ENCODE measurements around the gene TUBGCP3.

The TUBGCP3 gene

DNA sequence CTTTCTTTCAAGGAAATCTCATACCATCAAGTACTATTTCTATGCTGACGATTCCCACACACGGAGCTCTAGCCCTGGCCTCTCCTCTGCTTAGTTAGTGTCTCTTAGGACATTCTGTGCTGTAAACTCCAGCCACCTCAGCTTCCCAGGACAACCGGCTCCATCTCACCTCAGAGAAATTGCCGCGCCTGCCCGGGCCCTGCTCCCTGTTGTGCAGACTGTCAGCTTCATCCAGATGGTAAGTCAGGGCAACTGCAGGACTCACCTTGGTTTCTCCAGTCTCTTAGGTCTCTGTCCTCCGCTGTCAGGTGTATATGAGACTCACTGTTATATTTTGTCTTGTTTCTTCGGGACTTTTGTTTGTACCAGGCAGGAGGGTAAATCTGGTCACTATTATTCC lies 113.1 kb downstream of the TUBGCP3 start:
- no peak for DNase-seq

DNA sequence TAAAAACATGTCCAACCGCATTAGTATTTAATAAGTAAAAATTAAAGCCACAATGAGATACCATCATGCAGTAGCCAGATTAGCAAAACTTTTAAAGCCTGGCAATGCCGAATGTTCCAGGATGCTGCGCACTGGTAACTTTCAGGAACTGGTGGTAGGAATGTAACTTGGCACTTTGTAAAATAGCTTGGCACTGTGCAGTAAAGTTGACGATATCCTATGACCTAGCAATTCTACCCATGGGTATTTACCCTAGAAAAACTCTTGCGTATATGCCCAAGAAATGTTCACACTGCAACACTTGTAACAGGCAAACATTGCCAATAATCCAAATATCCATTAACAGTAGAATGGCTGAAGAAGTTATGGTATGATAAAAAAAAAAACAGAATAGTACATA lies 114.1 kb downstream of the TUBGCP3 start:
- DNase-seq = no peak

DNA sequence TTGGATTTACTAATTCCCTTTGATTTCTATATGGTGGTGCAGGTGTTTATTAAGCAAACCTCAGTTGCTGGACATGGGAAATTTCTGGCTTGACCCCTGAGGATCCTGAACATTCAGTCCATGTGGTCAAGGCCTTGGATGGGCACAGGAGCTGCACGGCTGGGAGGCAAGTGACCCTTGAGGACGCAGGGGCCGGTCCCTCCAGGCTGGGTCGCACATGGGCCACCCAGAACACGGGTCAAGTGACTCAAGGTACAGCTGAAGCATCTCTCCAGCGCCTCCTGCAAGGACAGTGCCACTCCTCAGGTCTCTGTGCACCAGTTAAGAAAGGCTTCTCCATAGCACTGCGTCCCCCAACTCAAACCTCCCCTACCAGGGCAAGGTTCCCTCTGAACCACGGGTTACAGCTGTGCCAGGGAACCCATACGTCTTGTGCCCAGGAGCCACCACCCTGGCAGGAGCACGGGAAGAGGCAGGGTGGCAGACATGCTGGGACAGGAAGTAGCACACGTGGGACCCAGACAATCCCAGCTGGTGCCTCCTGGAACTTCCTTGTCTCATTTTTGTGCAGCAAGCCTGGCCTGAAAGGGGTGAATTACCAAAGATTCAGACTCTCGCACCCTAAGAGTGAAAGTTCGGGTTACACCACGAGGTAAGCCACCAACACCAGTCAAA lies 118.7 kb downstream of the TUBGCP3 start:
- DNase-seq = no peak

DNA sequence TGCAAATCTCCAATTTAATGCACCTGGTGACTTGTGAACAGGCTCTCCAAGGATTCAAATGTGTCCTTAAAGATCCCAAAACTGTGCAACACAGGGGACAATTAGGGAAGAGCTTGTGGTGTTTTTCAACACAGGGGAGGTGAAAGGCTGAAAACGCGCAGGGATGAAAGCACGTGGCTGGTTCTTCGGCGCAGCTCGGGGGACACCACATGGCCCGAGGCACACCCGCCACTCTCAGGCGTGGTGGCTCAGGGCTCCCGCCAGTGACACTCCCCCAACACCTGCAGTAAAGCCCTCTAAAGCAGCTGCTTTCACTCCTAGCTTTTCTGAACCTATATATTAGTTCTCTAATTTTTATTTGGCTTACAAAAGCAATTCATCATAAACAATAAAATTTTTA lies 119.9 kb downstream of the TUBGCP3 start:
- no peak for DNase-seq

DNA sequence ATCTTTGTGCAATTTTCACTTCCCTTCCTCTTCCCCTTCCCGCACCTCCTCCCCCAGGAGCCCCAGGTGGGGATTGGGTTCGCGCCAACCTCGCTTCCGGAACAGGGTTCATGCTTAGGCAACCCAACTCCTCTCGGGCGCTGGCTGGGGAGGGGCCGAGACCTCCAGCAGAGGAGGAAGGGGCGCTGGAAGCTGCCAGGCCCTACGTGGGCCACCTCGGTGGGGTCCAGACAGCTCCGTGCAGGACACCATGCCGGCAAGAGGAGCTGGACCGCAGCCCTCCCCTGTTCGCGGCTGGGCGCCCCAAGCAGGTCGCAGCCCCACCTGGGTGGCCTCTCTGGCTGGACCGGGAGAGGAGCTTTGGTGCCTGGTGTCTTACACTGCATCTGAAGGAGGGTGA lies 120.7 kb downstream of the TUBGCP3 start:
- DNase-seq = no peak

DNA sequence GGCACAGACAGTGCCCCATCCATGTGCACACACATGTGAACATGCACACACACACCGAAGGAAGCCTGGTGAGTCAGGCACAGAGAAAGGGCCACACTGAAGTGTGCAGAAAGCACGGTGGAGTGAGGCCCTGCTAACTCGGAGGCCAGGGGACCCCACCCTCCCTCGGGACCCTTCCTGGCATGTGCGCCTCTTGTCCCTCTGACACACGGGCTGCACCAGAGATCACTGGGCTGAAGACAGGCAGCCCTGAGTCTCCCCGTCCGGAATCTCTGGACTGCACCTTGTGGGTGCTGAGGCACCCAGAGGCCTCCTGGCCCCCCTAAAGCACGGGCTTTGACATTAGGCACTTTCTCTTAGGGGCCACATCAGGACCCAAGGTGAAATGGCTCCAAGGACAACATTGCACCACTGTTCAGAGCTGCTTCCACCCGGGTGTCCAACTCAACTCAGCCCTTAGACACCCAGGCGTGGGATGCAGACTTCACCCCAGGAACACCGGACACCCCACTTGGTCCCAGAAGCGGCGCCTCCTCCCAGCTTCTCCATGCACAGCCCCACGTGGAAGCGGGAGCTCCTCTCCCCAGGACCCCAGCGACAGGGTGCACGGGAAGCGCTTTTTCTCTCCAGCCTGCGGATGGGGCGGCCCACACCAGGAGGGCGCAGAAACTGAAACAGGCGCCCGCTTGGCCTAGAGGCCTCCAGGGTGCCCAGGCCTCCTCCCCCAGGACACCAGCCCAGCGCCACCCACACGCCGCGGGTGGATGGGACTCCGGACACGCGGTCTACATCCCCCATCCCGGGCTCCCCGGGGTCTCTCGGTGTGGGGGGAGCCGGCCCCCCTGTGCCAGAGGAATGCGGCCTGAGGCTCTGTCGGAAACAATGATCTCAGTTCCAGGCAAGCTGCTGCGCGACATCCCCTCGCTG lies 121.6 kb downstream of the TUBGCP3 start:
- DNase-seq = no peak

DNA sequence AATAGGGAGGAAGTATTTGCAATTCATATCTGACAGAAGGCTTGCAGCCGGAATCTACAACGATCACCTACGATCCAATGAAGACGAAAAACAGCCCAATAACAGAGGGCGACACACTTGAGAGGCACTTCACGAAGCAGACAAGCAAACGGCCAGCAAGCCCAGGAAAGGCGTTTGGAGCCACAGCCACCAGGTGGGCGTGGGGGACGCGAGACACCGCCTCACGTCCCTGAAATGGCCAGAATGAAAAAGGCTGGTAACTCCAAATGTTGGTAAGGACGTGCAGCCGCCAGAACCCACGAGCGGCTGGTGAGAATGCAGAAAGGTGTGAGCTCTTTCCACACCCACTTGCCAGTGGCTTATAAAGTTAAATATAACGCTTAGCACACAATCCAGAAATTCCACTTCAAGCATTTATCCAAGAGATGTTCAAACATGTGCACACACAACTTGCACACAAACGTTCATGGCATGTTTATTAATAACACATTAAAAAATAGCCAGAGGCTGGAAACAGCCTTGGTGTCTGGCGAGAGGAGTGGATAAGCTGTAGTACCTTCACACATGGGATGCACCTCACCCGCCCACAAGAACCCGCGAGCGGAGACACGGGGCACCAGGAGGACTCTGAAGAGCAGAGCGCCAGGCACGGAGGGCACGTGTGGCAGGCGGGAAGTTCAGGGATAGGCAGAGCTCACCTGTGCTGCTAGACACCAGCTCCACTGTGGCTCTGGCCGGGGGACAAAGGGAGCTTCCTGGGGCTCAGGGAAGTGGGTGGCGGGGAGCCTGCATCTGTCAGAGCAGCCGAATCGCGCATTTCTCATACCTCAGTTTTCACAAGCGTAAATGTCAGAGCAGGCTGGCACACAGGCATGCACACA lies 122.5 kb downstream of the TUBGCP3 start:
- DNase-seq = no peak

DNA sequence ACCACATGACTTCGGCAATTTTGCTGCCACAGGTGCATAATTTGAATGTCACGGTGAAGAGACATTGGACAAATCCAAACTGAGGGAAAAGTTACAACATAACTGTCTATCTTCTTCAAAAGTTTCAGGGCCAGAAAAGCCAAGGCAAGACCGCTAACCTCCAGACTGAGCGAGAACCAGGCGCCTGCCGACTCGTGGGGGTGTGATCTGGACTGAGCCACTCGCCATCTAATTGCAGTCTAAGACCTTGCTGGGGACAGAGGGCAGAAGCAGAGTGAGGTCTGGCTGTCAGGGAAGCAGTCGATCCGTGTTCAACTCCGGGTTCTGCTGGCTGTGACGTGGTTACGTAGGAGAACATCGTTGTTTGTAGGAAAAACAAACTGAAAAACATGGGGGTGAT lies 123.2 kb downstream of the TUBGCP3 start:
- DNase-seq = no peak

DNA sequence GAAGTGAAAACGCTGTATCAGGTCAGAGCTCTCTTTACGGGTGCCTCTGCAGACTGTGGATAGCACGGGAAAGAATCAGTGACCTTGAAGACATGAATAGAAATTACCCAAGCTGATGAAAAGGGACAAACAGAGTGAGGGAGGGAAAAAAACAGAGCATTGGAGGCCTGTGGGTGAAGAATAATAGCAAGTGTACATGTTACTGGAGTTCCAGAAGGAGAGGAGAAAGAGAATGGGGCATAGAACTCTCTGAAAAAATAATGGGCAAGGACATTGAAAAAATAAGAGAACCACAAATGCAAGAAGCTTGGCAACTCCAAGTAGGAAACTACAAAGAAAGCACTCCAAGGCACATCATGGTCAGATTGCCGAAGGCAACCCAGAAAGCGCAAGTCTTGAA lies 125.5 kb downstream of the TUBGCP3 start:
- DNase-seq = no peak

DNA sequence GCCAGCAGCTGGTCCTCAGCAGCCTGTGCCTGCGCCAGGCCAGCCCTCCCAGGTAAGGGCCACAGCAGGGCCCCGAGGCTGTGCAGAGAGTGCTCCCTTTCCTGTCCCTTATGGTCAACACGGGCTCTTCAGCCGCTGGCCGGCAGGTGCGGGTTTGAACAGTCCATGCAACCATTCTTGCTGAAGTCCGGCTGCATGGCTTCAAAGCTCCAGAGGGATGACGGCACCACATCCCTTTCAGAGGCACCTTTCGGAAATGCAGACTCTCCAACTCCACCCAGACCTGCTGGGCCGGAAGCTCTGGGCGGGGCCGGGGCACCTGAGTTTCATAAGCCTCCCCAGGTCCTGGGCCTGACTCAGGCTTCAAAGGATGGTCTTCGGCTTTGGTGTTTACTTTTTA lies 130.5 kb downstream of the TUBGCP3 start:
- no peak for DNase-seq

DNA sequence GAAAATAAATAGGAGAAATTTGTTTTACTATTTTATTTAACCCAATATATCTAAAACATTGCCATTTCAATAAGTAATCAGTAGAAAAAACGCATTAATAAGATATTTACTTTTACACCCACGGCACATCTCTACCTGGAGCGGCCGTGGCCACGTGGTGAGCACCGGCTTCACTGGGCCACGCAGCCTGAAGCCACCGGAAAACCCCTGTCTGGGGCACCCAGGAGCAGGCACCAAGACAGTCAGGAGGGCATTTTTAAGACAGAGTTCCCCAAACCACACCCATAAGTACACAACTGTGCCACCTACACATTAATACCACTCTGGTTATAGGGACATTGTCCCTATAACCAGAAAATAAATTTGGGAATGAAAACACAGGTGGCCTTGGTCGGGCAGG lies 130.9 kb downstream of the TUBGCP3 start:
- DNase-seq = no peak

DNA sequence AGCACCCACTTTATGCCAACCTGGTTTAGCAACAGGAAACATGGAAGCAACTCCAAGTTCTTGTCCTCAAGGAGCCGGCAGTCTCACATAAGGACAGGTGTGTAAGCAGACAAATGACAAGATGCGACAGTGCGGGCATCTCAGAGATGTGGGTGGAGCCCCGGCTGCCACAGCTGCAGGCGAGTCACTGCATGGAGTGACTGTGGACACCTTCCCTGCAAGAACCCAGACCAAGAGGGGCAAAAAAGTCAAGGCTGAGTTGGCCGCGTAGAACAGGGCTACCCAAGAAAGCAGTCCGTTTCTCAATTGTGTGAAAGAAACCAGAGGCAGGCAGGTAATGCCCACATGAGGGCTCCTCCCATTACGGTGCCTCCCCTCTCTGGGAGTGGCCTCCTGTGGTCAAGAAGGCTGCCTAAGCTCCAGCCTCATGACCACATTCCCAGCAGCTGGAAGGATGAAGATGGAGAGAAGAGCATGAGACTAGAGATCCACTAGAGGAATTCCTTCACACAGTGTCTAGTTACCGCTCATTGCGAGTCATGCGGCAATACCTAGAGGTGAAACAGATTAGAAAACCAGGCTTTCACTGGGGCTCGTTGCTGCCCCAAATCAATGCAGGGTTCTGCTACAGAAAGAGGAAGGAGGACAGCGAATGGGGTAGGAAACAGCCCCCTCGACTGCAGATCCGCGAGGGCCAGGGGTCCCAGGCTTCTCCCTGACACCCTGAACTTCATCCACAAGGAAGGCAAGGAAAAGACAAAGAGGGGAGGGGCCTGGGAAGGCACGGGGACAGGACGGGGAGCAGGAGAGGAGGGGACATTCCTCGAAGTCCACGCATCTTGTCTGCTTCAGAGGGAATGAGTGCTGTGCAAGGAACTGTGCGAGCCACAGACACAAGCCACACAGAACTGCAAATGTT lies 131.6 kb downstream of the TUBGCP3 start:
- DNase-seq = no peak

DNA sequence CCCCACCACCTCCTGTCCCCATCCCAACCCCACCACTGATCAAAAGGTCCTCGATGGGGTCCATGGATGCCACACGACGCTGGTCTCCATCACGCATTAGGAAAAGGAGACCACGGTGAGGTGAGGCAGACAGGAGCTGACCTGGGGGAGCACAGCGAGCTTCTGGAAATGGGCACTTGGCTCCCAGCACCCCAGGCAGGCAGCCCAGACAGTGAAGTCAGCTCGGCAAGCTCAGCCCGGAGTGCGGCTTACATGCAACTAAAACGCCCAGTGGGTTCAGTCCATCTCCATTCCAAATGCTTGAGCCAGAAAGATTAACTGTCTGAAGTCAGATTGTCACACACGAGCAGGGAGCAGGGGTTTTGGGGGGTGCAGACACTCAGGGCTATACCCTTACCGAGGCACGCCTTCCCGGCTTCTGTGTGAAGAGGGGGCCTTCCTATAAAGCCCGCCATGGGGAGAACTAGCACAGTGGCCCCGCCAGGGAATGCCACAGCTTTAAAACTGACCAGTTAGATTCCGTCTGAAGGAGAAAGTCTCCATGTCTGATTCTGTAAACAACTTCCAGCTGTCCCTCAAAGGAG lies 132.4 kb downstream of the TUBGCP3 start:
- no peak for DNase-seq

DNA sequence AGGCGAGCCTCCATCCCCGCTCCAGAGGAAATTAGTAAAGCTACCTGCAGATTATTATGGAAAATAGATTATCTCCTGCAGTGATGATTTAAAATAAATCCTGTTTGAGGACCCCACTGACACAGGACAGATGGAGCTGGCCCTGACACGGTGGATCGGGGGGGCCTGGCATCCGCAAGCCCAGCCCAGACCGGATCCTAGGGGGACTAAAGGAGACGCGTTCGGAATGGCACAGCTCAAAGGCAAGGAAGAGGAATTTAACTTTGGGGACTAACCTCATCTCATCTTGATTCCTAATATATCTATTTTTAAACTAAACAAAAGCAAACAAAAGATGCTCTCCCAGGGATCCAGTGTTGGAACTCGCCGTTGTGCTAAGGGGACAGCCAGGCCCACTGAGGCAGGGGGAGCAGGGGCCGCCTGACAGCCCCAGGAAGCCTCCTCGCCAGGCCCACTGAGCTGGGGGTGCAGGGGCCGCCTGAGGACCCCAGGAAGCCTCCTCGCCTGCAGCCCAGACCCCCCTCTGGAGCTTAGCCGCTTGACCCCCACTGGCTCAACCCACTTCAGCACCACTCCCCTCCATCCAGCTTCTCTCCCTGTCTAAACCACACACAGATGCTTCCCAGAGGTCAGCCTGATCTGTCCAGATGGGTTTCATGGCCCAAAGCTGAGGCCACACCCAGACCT lies 133.2 kb downstream of the TUBGCP3 start:
- no peak for DNase-seq

DNA sequence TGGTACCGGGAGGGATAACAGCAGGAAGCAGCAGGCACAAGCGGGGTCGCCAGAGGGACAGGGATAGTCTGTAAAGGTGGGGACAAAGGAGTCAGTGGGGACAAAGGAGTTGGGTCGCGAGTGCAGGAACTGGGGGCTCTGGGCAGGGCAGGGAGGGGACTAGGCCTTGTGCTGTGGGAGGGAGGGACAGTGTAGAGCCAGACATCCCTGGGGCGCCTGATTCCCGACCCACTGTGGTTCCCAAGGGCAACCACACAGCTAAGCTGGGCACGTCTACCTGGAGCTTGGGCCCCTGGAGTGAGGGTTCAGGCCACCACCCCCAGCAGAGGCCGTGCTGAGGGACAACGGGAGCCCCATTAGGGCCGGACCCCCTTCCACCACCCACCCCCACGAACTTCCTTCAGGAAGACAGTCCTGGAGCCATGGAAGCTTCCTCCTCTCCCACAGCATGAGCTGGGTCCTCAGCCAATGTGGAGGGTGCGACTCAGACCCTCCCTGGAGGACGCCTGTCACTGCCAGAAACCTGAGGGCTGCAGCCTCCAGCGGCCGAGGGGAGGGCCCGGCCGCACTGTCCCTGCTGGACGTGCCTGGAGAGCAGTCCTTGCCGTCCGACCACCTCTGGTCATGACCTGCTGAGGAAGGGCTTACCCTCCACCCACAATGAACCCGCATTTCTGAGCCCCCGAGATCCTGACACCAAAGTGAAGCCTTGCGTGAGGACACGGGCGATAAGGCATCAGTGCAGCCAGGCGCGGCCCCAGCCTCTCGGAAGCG lies 133.9 kb downstream of the TUBGCP3 start:
- no peak for DNase-seq

DNA sequence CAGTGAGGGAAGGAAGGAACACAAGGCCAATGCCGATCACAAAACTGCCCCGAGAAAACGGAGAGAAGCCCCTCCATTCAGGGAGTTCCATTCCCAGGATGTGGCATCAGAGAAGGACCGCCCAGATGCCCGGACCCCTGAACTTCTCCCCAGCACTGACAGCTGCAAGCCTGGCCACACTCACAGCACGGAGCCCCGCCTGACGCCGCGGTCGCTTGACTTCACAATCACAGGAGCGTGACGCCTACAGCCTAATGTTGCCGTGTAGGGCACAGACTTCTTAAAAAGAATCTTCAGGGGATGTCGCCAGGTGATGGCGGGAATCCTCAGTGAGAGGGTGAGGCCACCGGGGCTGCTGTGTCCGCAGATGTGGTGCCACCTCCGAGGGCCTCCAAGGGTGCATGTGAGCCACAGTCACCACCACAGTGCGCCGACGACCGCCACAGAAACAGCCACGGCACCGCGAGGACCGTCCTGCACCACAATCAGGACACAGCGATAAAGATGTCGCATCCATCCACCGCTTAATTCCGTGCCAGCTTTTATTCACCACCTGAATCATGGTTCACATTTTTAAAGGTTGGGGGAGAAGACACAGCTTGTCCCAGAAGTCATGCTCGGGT lies 134.6 kb downstream of the TUBGCP3 start:
- no peak for DNase-seq

DNA sequence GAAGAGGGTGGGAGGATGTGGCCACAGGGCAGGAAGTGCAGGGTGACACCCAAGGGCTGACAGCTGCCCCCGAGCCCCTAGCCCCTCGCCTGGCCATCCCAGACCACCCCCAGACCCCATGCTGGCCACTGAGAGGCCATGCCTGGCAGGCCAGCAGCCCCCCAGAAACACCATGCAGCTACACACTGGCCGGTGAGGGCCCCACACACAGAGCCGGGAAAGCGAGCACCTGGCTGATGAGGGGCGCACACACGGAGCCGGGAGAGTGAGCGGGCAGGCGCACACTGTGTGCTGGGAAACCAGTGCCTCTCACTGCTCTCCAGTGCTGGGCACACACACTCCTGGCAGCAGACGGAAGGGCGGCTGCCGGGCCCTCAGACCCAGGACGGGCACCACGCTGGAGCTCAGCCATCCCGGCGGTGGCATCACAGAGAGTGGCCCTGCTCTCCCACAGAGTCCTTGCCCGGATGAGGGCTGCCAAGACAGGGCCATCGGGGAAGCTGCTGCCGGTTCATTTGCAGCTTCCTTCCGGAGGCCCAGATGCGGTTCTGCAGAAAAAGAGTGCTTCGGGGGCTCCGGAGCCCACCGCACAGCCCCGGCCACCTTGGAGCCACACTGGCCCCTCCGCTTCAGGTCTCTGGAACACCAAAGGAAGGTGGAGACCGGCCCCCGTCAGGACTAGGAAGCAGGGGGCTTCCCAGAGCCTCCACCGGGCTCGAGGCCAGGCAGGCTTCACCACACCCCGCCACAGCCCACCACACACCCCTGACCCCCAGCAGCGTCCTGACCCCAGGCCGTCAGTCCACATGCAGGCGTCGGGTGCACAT lies 135.4 kb downstream of the TUBGCP3 start:
- DNase-seq = no peak

DNA sequence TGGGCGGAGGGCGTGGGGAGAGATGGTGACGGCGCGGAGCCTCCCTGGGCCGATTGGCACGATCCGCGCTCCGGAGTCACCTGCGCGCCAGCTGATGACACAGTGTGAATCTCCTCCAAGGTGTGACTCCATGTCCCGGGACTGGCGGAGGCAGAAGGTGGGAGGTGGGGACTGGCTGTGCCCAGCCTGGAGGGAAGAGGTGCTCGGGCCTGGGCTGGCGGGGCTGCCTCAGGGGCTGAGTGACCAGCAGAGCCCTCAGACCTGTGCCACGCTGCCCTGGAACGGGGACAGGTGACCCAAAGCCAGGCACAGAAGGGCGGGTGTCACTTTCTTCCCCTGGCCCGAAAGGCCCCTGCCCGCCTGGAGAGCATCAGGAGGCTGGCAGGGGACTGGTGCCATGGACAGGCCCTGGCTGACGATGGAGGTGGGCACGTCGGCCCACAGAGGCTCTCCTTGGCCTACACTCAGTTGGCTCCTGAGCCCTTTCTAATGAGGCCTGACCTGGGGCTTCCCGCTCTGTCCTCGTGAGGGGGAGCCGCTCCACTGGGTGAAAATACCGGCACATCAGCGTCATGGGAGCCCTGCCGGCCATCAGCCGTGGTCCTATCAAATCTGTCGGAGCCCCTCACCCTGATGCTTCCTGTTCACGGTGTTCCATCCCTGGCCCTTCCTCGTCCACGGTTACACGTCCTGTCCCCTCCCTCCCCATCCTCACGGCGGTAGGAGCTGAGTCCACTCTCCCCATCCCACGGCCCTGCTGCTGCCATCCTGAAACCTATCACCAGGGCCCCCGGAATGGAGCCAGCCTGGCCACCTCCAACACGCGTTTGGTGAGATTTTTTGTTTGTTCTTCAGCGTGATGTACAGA lies 136.2 kb downstream of the TUBGCP3 start:
- DNase-seq = no peak

Data from activated CD4-positive, alpha-beta T cell treated with anti-CD3 and anti-CD28 coated beads, Interleukin-2, amount 50 U/mL, for 4 hours (primary cell).